Psoas muscle (tissue), 8 donors: ENCODE data around the gene ADGRB2. TPM values are rescaled to one million over a fixed set of nuclear protein-coding genes. Genes with fewer than 3 reads are reported as not detected.

Source experiments
- ATAC-seq, 4 donors: fragments of 200-7000 bp; cut with Tn5 transposase; one replicate each; pipeline ENCODE4 v1.9.1; 2020; ENCODE audit warnings: moderate library complexity in 3 of 4, mild to moderate bottlenecking in 2 of 4
- DNase-seq, 2 donors: peaks; one replicate each; pipeline ENCODE4 v3.0.0-alpha.2; 2020
- H3K27ac ChIP-seq: fragments of 200-600 bp; one replicate; pipeline ENCODE4 v1.8.0; 2022
- H3K27me3 ChIP-seq, 3 donors: fragments of 200-600 bp in 1 of 3; one replicate each; pipeline versions ENCODE4 v1.6.1 to v1.8.0; 2013 to 2022; ENCODE audit warnings: low read length in 2 of 3, mild to moderate bottlenecking in 2 of 3, moderate library complexity in 1 of 3; ENCODE audit not compliant: insufficient read depth in 3 of 3
- H3K36me3 ChIP-seq, 2 donors: fragments of 200-600 bp in 1 of 2; one replicate each; pipeline versions ENCODE4 v1.6.1 to v1.8.0; 2013 to 2022; ENCODE audit warnings: low read depth in 1 of 2, mild to moderate bottlenecking in 1 of 2, moderate library complexity in 1 of 2; ENCODE audit not compliant: insufficient read depth in 1 of 2
- H3K4me1 ChIP-seq: fragments of 200-600 bp; one replicate; pipeline ENCODE4 v1.8.0; 2022
- H3K4me3 ChIP-seq: fragments of 200-600 bp; one replicate; pipeline ENCODE4 v1.8.0; 2022; ENCODE audit warnings: mild to moderate bottlenecking
- H3K9me3 ChIP-seq: fragments of 200-600 bp; one replicate; pipeline ENCODE4 v1.8.0; 2022
- CTCF ChIP-seq: fragments of 200-600 bp; IDR thresholded peaks from one replicate; pipeline ENCODE4 v1.8.0; 2022; ENCODE audit warnings: antibody characterized with exemption
- WGBS, 3 donors: extraction: QIAGEN DNeasy Blood & Tissue Kit; methylation state at CpG; one replicate each; pipeline versions ENCODE4 v1.1.6 to v1.1.7; 2013; 5-methylcytosine and 5-hydroxymethylcytosine counted together
- intact Hi-C, 2 donors: fragments of 100-400 bp; cut with DNase I; formaldehyde crosslinking; loops; one replicate each; pipeline versions ENCODE4 v1.11.0 to v1.14.2; 2022
- polyA plus RNA-seq, 3 donors: library from polyadenylated mRNA; stranded (reverse); fragments of 200-250 nt; gene quantifications; one replicate each; pipeline ENCODE4 v1.2.3, GENCODE V29; 2013
- total RNA-seq, 4 donors: library from RNA; stranded (reverse); fragmentation: NEBNext Ultra II Directional in 2 of 4; extraction: Animal tissue kit (Norgen Biotek cat#: 25700) in 2 of 4; gene quantifications; one replicate each; pipeline versions ENCODE4 v1.2.1 to v1.2.4, GENCODE V29; 2021 to 2023
- donor health status: healthy with polysubstance abuse.
- donor health status: DM: no; HTN: no; CAD: no; lungs with moderate emphysema.
- donor health status: Bipolar disorder and iron deficiency.
- donor health status: healthy.
- donor health status: DM: yes; HTN: yes; CAD: no.
- donor health status: DM: no; HTN: no; CAD: no.
- donor health status: DM: no; HTN: no; CAD: no.
- donor health status: DM: yes; HTN: yes; CAD: no.

The ADGRB2 gene
- total and polyA plus RNA-seq, 7 donors = 0.44 to 1.8 (median 0.73) TPM

GRCh38 chr1:31697369-31697984 lies 66.7 kb downstream of the ADGRB2 start:
- ATAC-seq (no peak), DNase-seq (no peak)
- intact Hi-C loops = no loop called here
- Histone ChIP-seq H3K27ac (no peak overlapping the region), H3K4me3 (no peak overlapping the region), H3K4me1 (peaks cover 19% of the 10 kb centered on the region), H3K36me3 (no peaks in the 10 kb centered on the region), H3K9me3 (no peaks in the 10 kb centered on the region), H3K27me3 (no peaks in the 10 kb centered on the region)
- no peak for TF ChIP-seq CTCF
- 88 to 91% (median 90%) methylated on average over 12 of the region's 12 CpGs for WGBS, 3 donors

GRCh38 chr1:31696242-31696641 lies 67.9 kb downstream of the ADGRB2 start:
- Histone ChIP-seq H3K4me3 (no peak overlapping the region), H3K9me3 (no peaks in the 10 kb centered on the region), H3K36me3 (no peaks in the 10 kb centered on the region), H3K27me3 (no peaks in the 10 kb centered on the region), H3K4me1 (peaks cover 12% of the 10 kb centered on the region), H3K27ac (no peak overlapping the region)
- no peak for ATAC-seq
- 60 to 83% (median 64%) methylated on average over 4 of the region's 4 CpGs for WGBS, 3 donors
- intact Hi-C loops = no loop called here
- DNase-seq = no peak
- TF ChIP-seq CTCF = no peak

- ATAC-seq (no peak), DNase-seq (no peak)
- TF ChIP-seq CTCF = no peak
- H3K27ac ChIP-seq = no peak overlapping the region
- H3K36me3 ChIP-seq = no peaks in the 10 kb centered on the region
- intact Hi-C loops = no loop called here
- peaks cover 3% of the 10 kb centered on the region for H3K4me1 ChIP-seq
- H3K9me3 ChIP-seq = no peaks in the 10 kb centered on the region
- 65 to 86% (median 69%) methylated on average over 5 of the region's 5 CpGs for WGBS, 3 donors
- no peak overlapping the region for H3K4me3 ChIP-seq
- H3K27me3 ChIP-seq = no peaks in the 10 kb centered on the region
These were observed 68.8 kb downstream of the ADGRB2 start for GRCh38 chr1:31695327-31695726.

GRCh38 chr1:31694964-31695313 lies 69.2 kb downstream of the ADGRB2 start:
- no peak for TF ChIP-seq CTCF
- H3K4me3 ChIP-seq = no peak overlapping the region
- WGBS, 3 donors = 72 to 76% (median 73%) methylated on average over 8 of the region's 8 CpGs
- DNase-seq = no peak
- H3K27me3 ChIP-seq = no peaks in the 10 kb centered on the region
- no peak overlapping the region for H3K27ac ChIP-seq
- no peaks in the 10 kb centered on the region for H3K9me3 ChIP-seq
- peaks cover 0 to under 1% of the 10 kb centered on the region in 2 donors for H3K36me3 ChIP-seq
- intact Hi-C loops = no loop called here
- ATAC-seq = no peak
- no peaks in the 10 kb centered on the region for H3K4me1 ChIP-seq
